Measurements from ENCODE around the gene CDV3. TPM values are rescaled to one million over a fixed set of nuclear protein-coding genes. Genes with fewer than 3 reads are reported as not detected.
"Not testable (repeated sequence)": the region's sequence is repeated elsewhere in the genome, so short reads cannot be mapped to it uniquely, and the experiment has no call there.

The CDV3 gene, protein sequence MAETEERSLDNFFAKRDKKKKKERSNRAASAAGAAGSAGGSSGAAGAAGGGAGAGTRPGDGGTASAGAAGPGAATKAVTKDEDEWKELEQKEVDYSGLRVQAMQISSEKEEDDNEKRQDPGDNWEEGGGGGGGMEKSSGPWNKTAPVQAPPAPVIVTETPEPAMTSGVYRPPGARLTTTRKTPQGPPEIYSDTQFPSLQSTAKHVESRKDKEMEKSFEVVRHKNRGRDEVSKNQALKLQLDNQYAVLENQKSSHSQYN
- 166 TPM for total RNA-seq
- long read RNA-seq, transcript CDV3-203 (5 exons, 955 nt), result major isoform, 52 of 157 reads
- long read RNA-seq, transcript CDV3-201 (5 exons, 3,307 nt), result minor isoform, 17 of 157 reads
- long read RNA-seq, partial matches to known transcripts, result 19 of 157 reads
- long read RNA-seq, other reads (novel, unspliced or antisense), result 69 of 157 reads

DNA sequence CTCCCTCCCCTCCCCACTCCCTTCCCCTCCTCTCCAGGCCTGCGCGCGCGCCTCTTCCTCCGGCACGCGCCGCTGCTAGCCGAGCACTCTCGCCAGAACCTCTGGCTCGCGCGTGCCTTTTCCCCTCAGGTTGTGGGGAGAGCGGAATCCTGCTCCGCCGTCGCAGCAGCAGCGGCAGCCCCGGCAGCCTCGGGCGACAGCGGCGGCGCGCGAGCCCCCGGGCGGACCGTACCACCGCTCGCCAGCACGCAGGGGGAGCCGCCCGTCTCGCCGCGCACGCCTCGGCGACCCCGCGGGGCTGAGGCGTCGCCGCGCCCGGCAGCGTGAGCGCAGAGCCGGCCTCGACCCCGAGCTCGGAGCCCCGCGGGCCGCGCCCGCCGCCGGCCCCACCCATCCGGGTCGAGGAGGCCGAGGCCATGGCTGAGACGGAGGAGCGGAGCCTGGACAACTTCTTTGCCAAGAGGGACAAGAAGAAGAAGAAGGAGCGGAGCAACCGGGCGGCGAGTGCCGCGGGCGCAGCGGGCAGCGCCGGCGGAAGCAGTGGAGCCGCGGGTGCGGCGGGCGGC is at the start of gene CDV3:
Gene CDV3, plus strand, starts transcription at position 58 of the 566 bp plus-strand sequence. Its CDS starts 359 bp downstream, at position 417.
- ATAC-seq, result peak; percentile 53 to 58
- Histone ChIP-seq H3K27ac (peak within 1 kb of the TSS; percentile 98), H3K4me1 (peaks cover 53% of the 10 kb centered on the region), H3K9me3 (no peaks in the 10 kb centered on the region), H3K27me3 (ENCODE audit: low read depth) (no peaks in the 10 kb centered on the region), H3K4me3 (peak within 1 kb of the TSS; percentile 88), H3K36me3 (peaks cover 35% of the 10 kb centered on the region)
- TF ChIP-seq, protein P1, sequence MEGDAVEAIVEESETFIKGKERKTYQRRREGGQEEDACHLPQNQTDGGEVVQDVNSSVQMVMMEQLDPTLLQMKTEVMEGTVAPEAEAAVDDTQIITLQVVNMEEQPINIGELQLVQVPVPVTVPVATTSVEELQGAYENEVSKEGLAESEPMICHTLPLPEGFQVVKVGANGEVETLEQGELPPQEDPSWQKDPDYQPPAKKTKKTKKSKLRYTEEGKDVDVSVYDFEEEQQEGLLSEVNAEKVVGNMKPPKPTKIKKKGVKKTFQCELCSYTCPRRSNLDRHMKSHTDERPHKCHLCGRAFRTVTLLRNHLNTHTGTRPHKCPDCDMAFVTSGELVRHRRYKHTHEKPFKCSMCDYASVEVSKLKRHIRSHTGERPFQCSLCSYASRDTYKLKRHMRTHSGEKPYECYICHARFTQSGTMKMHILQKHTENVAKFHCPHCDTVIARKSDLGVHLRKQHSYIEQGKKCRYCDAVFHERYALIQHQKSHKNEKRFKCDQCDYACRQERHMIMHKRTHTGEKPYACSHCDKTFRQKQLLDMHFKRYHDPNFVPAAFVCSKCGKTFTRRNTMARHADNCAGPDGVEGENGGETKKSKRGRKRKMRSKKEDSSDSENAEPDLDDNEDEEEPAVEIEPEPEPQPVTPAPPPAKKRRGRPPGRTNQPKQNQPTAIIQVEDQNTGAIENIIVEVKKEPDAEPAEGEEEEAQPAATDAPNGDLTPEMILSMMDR (IDR thresholded peaks at IDR 0.05), result no peak
- DNase-seq, result no peak
- intact Hi-C loops (cut with DNase I), result no loop called here

DNA sequence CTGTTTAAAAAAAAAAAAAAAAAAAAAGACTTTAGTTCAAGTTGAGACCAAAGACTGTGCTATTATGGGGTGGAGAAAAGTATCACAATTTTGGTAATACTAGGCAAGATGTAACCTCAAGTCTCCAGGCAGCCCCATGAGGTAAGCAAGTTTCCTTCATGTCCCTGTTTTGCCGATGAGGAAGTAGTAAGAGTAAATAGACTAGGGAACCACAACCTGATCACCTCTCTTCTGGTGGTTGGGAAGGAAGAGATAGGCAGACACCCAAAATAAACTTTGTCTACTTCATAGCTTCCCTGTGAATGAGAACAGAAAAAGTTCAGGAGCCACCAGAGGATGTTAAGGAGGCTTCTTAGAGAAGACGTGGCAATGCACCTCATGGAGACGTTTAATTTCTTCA is 49.7 kb upstream of the CDV3 start:
- H3K27me3 ChIP-seq (ENCODE audit: low read depth); H3K4me3 ChIP-seq; intact Hi-C loops (cut with DNase I); H3K9me3 ChIP-seq; DNase-seq; H3K4me1 ChIP-seq; H3K27ac ChIP-seq; H3K36me3 ChIP-seq: not testable (repeated sequence)
- ATAC-seq, result peak; percentile 19 to 59

DNA sequence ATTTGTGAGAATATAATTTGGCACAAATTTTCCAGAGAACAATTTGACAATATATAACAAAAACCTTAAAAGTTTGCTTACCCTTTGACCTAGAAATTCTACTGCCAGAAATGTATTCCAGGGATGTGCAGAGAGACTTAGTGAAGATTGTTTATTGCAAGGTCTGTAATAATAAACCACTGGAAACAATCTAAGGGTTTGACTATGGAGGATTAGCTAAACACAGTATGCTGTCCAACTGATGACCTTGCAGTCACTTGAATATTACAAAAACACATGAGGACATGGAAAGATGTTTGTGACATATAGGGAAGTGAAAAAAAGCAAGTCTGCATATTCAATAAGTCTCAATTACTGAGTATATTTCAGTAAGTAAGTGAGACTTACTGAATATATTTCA is 48.1 kb upstream of the CDV3 start:
- Histone ChIP-seq H3K27ac (no peak overlapping the region), H3K36me3 (no peaks in the 10 kb centered on the region), H3K4me3 (no peak overlapping the region), H3K27me3 (ENCODE audit: low read depth) (no peaks in the 10 kb centered on the region), H3K9me3 (peaks cover 2% of the 10 kb centered on the region), H3K4me1 (no peaks in the 10 kb centered on the region)
- TF ChIP-seq, protein P1 (IDR thresholded peaks at IDR 0.05), result no peak
- intact Hi-C loops (cut with DNase I), result no loop called here
- ATAC-seq (peak in 1 of 2 donors; percentile 37), DNase-seq (no peak)

DNA sequence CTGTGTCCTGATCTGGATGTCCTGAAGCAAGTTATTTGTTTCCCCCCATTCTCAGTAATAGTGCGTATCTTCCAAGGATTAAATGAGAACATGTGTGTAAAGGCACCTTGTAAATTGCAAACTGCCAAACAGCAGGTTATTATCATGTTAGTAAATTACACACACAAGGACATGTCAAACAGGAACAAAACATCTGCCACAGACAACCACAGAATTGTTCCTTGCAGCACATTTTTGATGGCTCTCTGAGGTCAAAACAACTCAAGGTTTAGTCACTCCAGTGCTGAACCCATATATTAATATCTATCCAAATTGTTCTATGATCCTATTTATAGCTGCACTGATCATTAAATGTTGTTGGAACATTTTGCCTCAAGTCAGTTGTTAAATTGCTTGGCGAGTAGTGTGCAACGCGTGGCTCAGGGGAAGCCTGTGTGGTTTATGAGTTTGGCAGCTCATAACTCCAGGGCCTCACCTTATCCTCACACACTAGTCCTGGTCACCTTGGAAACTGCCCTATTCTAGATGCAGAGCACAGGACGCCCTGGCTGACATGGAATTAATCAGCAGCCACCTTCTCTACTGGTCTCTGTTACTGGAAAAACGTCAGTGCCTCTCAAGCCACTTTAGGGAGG is 46.3 kb upstream of the CDV3 start:
- TF ChIP-seq, protein P1 (IDR thresholded peaks at IDR 0.05), result no peak
- H3K27ac ChIP-seq, result no peak overlapping the region
- no peaks in the 10 kb centered on the region for H3K27me3 ChIP-seq (ENCODE audit: low read depth)
- H3K36me3 ChIP-seq, result no peaks in the 10 kb centered on the region
- intact Hi-C loops (cut with DNase I), result no loop called here
- DNase-seq (no peak), ATAC-seq (no peak)
- H3K4me1 ChIP-seq, result no peaks in the 10 kb centered on the region
- no peak overlapping the region for H3K4me3 ChIP-seq
- peaks cover 2% of the 10 kb centered on the region for H3K9me3 ChIP-seq

DNA sequence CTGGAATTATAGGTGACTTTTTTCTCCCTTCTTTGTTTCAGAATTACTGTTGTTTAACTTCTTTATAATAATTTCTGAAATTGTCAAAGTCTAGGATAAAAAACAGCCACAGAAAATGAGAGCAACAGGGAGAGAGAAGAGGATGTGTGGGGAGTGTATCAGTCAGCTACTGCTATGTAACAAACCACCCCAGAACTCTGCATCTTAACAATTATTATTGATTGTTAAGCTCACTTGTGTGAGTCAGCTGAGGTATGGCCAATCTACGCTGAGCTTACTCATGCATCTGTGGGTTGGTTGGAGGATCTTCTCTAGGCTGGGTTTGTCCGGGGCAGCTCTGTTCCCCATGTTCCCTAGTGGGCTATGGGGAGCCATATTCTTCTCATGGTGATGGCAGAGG is 43.7 kb upstream of the CDV3 start:
- peaks cover 2% of the 10 kb centered on the region for H3K9me3 ChIP-seq
- DNase-seq (no peak), ATAC-seq (no peak)
- H3K27me3 ChIP-seq (ENCODE audit: low read depth), result no peaks in the 10 kb centered on the region
- intact Hi-C loops (cut with DNase I), result no loop called here
- TF ChIP-seq, protein P1 (IDR thresholded peaks at IDR 0.05), result no peak
- no peak overlapping the region for H3K27ac ChIP-seq
- H3K36me3 ChIP-seq, result no peaks in the 10 kb centered on the region
- no peak overlapping the region for H3K4me3 ChIP-seq
- no peaks in the 10 kb centered on the region for H3K4me1 ChIP-seq

DNA sequence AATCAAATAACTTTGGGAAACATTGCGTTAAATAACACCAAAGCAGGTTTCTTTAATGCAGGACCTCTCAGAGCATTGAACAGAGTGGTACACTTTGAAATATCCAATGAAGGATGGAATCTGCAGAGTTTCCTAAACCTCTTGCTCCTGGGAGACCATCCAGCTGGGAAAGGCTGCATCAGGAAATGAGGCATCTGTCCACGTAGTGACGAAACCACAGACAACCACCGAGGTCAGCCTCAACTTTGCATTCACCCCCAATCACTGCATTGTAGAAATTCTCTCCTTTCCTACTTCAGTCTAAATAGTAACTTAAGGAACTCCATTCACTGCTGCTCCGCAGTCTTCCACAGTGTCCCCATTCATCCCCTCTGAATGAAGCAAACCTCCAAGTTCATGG is 41.5 kb upstream of the CDV3 start:
- peaks cover 2% of the 10 kb centered on the region for H3K9me3 ChIP-seq
- no peak for DNase-seq
- intact Hi-C loops (cut with DNase I), result no loop called here

More for the DNA sequence above, 41.5 kb upstream of the CDV3 start:
- Histone ChIP-seq H3K4me1 (peaks cover 17% of the 10 kb centered on the region), H3K27ac (no peak overlapping the region), H3K36me3 (no peaks in the 10 kb centered on the region), H3K4me3 (no peak overlapping the region), H3K27me3 (ENCODE audit: low read depth) (no peaks in the 10 kb centered on the region)
- TF ChIP-seq, protein P1 (IDR thresholded peaks at IDR 0.05), result no peak
- ATAC-seq, result no peak
